Activated CD8-positive, alpha-beta memory T cell treated with anti-CD3 and anti-CD28 coated beads, Interleukin-2, amount 50 U/mL, for 24 hours (primary cell): ENCODE data around the gene ARL5A.
A peak's percentile ranks its signal among the peaks of the same experiment; 100 is the strongest.
"Not testable (repeated sequence)": the region's sequence is repeated elsewhere in the genome, so short reads cannot be mapped to it uniquely, and the experiment has no call there.

Source experiments
- DNase-seq: peaks from one replicate; pipeline ENCODE4 v3.0.0-alpha.2; 2020; ENCODE audit errors: extremely low read depth

Gene ARL5A

GRCh38 chr2:151828143-151828889 lies at the start of gene ARL5A:
Gene ARL5A, minus strand, starts transcription at chr2:151828421. Its CDS starts 245 bp downstream, at chr2:151828176.
- DNase-seq = peak; percentile 82

DNA sequence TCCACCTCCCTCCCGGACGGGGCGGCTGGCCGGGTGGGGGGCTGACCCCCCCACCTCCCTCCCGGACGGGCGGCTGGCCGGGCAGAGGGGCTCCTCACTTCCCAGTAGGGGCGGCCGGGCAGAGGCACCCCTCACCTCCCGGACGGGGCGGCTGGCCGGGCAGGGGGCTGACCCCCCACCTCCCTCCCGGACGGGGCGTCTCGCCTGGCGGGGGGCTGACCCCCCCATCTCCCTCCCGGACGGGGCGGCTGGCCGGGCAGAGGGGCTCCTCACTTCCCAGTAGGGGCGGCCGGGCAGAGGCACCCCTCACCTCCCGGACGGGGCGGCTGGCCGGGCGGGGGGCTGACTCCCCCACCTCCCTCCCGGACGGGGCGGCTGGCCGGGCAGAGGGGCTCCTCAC lies 47.4 kb upstream of the ARL5A start:
- DNase-seq = not testable (repeated sequence)

- no peak for DNase-seq
These were observed 44.2 kb upstream of the ARL5A start for GRCh38 chr2:151872463-151872862.

GRCh38 chr2:151869291-151869690 lies 41.1 kb upstream of the ARL5A start:
- DNase-seq = no peak

- DNase-seq = no peak
These were observed 34.5 kb upstream of the ARL5A start for GRCh38 chr2:151862700-151863099.

DNA sequence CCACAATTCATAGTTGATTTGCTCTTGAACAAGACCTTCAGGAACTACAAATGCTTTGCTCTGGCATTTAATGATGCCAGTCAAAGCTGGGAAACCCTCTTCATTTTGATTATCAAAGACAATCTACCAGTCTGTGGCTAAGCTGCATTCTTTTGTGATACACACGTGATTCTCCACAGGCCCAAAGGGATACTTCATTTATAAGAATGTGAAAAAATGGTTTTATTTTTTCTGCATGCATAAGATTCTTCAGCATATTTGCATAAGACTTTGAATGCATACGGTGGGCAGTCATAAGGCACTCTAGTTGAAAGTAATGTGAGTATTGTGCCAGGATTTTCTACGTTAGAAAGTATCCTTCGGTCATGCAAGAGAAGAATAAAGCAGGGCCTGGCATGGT lies 33.0 kb upstream of the ARL5A start:
- no peak for DNase-seq

- no peak for DNase-seq
These were observed 32.5 kb upstream of the ARL5A start for GRCh38 chr2:151860613-151861146.

DNA sequence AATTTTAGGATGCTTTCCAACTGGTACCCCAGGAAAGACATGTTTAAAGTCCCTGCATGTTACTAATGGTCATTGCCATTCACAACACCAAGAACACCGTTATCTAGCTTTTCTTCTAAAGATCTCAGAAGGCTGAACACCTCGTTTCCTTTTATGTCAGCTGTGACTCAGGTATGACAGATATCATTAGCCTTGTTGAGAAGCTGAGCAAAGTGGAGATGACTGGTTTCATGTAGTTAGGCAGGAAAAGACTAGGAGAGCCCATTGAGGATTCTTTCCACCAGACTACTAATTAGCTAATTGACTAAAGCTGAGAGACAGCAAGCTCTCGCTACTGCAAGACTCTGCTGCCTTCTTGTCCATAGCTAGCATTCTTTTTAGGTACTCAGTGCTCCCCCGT lies 32.0 kb upstream of the ARL5A start:
- no peak for DNase-seq

GRCh38 chr2:151857650-151858049 lies 29.4 kb upstream of the ARL5A start:
- DNase-seq = no peak

GRCh38 chr2:151855111-151855510 lies 26.9 kb upstream of the ARL5A start:
- no peak for DNase-seq

- DNase-seq = no peak
These were observed 25.0 kb upstream of the ARL5A start for GRCh38 chr2:151853070-151853758.

- DNase-seq = no peak
These were observed 24.2 kb upstream of the ARL5A start for GRCh38 chr2:151852260-151853069.

GRCh38 chr2:151851761-151852160 lies 23.5 kb upstream of the ARL5A start:
- no peak for DNase-seq

- DNase-seq = no peak
These were observed 21.3 kb upstream of the ARL5A start for GRCh38 chr2:151849413-151850010.

DNA sequence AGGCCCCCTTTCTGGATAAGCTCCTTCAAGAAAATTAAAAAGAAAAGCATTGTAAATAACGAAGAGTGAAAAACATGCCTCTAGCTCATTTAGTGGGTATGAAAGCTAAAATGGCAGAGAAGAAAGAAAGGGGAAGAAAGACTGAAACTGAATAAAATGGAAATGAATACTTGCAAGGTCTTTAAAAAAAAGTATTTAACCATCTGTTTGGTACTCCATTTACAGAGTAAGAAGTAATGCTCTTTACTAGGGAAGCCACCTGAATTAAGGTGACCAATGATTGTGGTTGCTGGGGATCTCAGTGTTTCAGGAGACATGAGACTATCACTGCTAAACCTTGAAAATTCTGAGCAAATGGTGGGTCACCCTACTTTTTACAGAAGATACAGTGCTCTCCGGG lies 17.7 kb upstream of the ARL5A start:
- DNase-seq = no peak

GRCh38 chr2:151845481-151845880 lies 17.3 kb upstream of the ARL5A start:
- DNase-seq = no peak

DNA sequence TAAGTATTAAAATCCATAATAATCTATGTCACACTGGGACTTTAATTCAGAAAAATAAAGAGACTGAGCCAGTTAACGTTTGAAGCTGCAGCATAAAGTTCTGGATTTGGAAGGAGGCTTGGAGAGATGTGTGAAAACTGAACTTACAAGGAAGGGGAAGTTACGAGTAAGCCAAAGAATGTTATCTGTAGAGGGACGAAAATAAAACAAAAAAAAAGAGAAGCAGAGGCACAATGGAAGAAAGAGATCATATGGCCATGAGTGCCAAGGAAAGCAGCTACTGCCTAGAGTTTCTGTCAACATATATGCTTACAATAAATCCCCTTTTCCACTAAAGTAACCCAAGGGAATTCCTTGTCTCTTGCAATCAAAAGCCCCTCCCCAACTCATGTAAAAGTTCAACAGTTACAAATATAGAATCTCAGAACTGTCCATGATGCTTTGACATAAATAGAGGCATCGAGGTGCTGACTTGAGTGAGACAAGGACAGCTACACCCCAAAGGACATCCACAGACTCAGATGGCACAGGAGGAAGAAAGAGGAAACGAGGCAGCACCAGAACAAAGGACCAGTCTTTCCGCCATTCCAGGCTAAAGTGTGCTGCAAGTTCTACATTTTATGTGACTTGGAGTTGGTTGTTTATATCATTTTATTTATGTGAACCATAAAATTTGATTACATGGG lies 16.1 kb upstream of the ARL5A start:
- DNase-seq = no peak

- no peak for DNase-seq
These were observed 15.5 kb upstream of the ARL5A start for GRCh38 chr2:151843691-151844061.

GRCh38 chr2:151842830-151843690 lies 14.8 kb upstream of the ARL5A start:
- no peak for DNase-seq

DNA sequence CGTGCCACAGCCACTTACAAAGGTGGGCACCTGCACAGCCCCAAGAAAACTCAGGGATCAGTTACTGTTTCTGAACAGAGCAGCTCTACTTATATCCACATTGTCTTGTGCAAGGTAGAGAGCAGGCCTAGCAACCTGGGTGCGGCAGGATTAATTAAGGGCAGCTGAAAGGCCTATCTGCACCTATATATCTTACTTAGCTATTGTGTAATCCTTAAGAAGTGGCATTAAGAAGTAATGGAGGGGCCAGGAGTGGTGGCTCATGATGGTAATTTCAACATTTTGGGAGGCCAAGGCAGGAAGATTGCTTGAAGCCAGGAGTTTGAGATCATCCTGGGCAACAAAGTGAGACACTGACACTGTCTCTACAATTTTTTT lies 12.8 kb upstream of the ARL5A start:
- DNase-seq = no peak
